Activated T-cell treated with anti-CD3 and anti-CD28 coated beads, Interleukin-2, amount 50 U/mL, for 72 hours (primary cell): ENCODE data around the gene SERPINE2. TPM values are rescaled to one million over a fixed set of nuclear protein-coding genes. Genes with fewer than 3 reads are reported as not detected.

Experiments
- ATAC-seq, 2 donors: fragments of 150-1000 bp; cut with Tn5 transposase; replicated peaks in 1 of 2; 2 replicates each; pipeline ENCODE4 v1.10.0; 2021; ENCODE audit warnings: moderate library complexity in 2 of 2, mild to moderate bottlenecking in 1 of 2
- DNase-seq, 2 donors: peaks; one replicate each; pipeline ENCODE4 v3.0.0; 2021 to 2022; ENCODE audit warnings: mixed read lengths in 1 of 2
- H3K27ac Mint-ChIP-seq: one replicate; pipeline ENCODE4 v1.8.0; 2022; ENCODE audit warnings: mild to moderate bottlenecking, moderate library complexity, mixed read lengths
- H3K27me3 Mint-ChIP-seq: one replicate; pipeline ENCODE4 v1.8.0; 2022; ENCODE audit warnings: low read depth, mixed read lengths
- H3K36me3 Mint-ChIP-seq, 2 donors: one replicate each; pipeline ENCODE4 v1.8.0; 2022; ENCODE audit warnings: mixed read lengths in 2 of 2, mild to moderate bottlenecking in 1 of 2; ENCODE audit not compliant: insufficient read depth in 2 of 2
- H3K4me1 Mint-ChIP-seq: one replicate; pipeline ENCODE4 v1.8.0; 2022; ENCODE audit warnings: low read depth, mixed read lengths
- H3K4me3 Mint-ChIP-seq, 2 donors: one replicate each; pipeline ENCODE4 v1.8.0; 2022; ENCODE audit warnings: mild to moderate bottlenecking in 2 of 2, mixed read lengths in 2 of 2, moderate library complexity in 2 of 2
- H3K9me3 Mint-ChIP-seq, 2 donors: one replicate each; pipeline ENCODE4 v1.8.0; 2022; ENCODE audit warnings: mixed read lengths in 2 of 2
- total RNA-seq, 2 donors: library from RNA; stranded (reverse); gene quantifications; one replicate each; pipeline ENCODE4 v1.2.3, GENCODE V29; 2022

SERPINE2 gene
- total RNA-seq, 2 donors from 2014 or later, result 62.9 to 81.6 TPM

DNA sequence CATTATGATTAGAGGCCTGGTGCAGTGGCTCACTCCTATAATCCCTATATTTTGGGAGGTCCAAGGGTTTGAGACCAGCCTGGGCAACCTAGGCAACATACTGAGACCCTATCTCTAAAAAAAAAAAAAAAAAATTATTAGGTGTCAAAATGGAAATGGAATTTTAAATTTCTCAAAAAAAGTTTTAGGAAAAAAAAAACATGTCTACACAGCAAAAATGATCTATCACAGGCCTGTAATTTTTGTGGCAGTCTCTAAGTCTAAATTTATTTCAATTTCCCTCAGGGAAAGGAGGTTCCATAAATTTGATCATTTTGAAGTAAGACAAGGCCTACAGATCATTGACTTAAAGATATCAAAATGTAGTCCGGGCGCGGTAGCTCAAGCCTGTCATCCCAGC lies 65.5 kb downstream of the SERPINE2 start:
- H3K4me1 Mint-ChIP-seq, result peaks cover 21% of the 10 kb centered on the region
- H3K27ac Mint-ChIP-seq, result no peak overlapping the region
- no peak for DNase-seq
- H3K36me3 Mint-ChIP-seq, result peaks cover 0 to 2% of the 10 kb centered on the region in 2 donors
- no peak overlapping the region for H3K4me3 Mint-ChIP-seq
- no peaks in the 10 kb centered on the region for H3K9me3 Mint-ChIP-seq
- no peak for ATAC-seq
- no peaks in the 10 kb centered on the region for H3K27me3 Mint-ChIP-seq

DNA sequence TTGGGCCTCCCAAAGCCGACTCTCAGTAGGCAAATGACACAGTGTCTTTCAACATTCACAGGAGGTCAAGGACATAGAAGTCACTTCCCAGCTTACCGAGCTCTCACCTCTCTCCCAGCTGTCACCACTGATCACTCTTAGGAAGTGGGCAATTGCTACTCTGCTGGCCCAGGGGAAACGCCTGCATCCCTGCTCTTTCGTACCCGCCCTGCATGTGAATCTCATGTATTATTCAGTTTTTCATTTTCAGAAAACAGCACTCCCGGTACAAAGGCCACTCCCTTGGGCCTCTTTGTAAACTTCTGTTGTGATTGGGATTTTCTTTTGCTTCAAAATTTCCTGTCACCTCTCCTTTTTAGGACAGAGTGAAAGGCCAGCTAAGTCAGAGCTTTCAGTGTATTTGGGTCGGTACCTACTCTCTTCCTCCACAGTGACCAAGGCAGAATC lies 66.4 kb downstream of the SERPINE2 start:
- H3K4me3 Mint-ChIP-seq, result no peak overlapping the region
- H3K27me3 Mint-ChIP-seq, result no peaks in the 10 kb centered on the region
- H3K27ac Mint-ChIP-seq, result no peak overlapping the region
- no peak for ATAC-seq
- peaks cover 21% of the 10 kb centered on the region for H3K4me1 Mint-ChIP-seq
- no peaks in the 10 kb centered on the region for H3K9me3 Mint-ChIP-seq
- DNase-seq, result no peak
- peaks cover 0 to 2% of the 10 kb centered on the region in 2 donors for H3K36me3 Mint-ChIP-seq

DNA sequence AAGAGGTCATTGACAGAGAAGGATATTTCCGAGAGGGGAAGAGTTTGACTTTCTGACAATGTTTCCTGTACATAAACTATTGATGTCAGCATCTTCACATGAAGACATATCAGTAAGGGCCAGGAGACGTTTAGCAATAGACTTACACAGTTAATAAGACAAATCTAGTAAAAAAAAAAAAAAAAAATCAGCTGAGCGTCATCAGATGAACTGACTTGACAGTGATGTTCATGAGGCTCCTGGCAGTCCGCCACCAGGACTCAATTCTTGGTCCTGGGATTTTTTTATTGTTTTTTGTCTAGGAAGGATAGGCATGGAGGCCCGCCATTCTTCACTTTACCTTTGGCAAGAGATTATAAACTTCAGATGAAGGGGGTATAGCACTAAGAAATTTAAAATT lies 67.4 kb downstream of the SERPINE2 start:
- Mint-ChIP-seq H3K9me3 (no peaks in the 10 kb centered on the region), H3K4me1 (peaks cover 18% of the 10 kb centered on the region), H3K27ac (no peak overlapping the region), H3K4me3 (no peak overlapping the region), H3K27me3 (no peaks in the 10 kb centered on the region), H3K36me3 (peaks cover 0 to 2% of the 10 kb centered on the region in 2 donors)
- DNase-seq (no peak), ATAC-seq (no peak)

DNA sequence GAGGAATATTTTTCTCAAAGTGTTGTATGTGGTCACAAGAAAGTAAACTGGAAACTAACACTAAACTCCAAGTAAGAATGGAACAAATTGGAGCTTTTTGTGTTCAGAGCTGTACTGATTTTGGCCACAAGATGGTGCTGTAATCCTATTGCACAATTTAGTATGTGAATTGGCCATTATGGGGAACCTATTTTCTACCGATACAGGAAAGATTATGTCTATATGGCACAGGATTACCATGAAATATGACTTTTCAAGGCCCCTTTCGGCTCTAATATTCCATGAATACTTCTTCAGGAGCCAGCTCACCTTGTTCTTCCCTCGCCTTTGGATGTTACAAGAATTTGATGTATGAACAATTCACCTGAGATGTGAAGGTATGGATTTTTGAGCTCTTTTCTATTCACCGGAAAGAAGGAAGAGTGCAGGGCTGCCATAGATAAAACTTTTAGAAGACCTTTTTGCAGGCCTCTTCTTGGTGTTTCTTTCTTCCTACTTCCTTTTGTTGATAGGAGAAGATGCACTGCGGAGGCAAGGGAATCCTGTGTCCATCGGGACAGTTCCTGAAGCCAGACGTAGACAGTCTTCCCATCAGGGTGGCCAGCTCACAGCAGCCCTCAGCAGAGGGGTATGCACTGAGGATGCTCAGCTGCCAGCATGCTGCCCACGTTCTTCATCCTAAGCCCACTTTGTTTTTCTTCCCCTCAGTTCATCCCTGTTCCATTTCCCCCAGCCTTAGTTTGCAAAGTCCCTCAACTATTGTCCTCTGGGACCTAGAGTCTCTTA lies 68.5 kb downstream of the SERPINE2 start:
- DNase-seq (peak; percentile 56 to 68), ATAC-seq (peak; percentile 64 to 69)
- no peaks in the 10 kb centered on the region for H3K27me3 Mint-ChIP-seq
- H3K9me3 Mint-ChIP-seq, result no peaks in the 10 kb centered on the region
- no peak overlapping the region for H3K4me3 Mint-ChIP-seq
- H3K27ac Mint-ChIP-seq, result no peak overlapping the region
- peaks cover 0 to 2% of the 10 kb centered on the region in 2 donors for H3K36me3 Mint-ChIP-seq
- peaks cover 21% of the 10 kb centered on the region for H3K4me1 Mint-ChIP-seq

DNA sequence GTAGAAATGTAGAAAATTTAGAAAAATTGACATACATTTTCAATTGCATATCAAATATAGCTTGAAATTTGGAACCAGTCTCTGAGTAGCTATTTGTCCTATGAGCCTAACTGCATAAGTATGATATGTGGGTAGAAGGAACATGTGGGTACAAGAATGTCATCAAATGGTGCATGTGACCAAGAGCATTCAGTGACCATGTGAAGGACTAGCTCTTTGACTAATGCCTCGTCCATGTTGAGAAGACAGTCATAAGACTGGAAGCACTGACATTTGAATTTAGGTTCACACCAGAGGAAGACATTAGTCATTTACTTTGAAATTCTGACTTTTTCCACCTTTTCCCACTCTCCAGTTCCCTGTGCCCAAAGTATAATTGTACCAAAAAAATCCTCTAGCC lies 69.2 kb downstream of the SERPINE2 start:
- Mint-ChIP-seq H3K27ac (no peak overlapping the region), H3K27me3 (no peaks in the 10 kb centered on the region), H3K4me1 (peaks cover 21% of the 10 kb centered on the region), H3K36me3 (peaks cover 0 to 4% of the 10 kb centered on the region in 2 donors), H3K4me3 (no peak overlapping the region), H3K9me3 (no peaks in the 10 kb centered on the region)
- DNase-seq (no peak), ATAC-seq (peak; percentile 36 to 66)

DNA sequence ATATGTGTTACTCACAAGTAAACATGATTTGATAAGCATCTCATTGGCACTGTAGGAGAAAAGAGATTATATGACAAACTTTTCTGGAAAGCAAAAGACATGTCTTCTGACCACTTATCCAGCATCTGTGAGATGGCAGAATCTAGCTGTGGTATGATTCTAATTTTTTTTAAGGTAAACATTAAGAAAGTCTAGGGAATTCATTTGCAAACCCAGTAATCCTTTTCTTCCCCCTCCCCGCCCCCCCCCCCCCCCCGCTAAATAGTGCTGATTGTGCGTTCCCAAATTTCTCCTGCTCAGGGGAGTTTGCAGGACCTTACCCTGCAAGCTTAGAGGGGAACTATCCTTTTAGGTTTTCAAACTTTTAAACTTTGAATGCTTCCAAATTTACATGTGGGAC lies 69.8 kb downstream of the SERPINE2 start:
- DNase-seq (no peak), ATAC-seq (no peak)
- H3K36me3 Mint-ChIP-seq, result peaks cover 0 to 6% of the 10 kb centered on the region in 2 donors
- H3K4me3 Mint-ChIP-seq, result no peak overlapping the region
- H3K4me1 Mint-ChIP-seq, result peaks cover 21% of the 10 kb centered on the region
- H3K9me3 Mint-ChIP-seq, result no peaks in the 10 kb centered on the region
- H3K27me3 Mint-ChIP-seq, result no peaks in the 10 kb centered on the region
- no peak overlapping the region for H3K27ac Mint-ChIP-seq

DNA sequence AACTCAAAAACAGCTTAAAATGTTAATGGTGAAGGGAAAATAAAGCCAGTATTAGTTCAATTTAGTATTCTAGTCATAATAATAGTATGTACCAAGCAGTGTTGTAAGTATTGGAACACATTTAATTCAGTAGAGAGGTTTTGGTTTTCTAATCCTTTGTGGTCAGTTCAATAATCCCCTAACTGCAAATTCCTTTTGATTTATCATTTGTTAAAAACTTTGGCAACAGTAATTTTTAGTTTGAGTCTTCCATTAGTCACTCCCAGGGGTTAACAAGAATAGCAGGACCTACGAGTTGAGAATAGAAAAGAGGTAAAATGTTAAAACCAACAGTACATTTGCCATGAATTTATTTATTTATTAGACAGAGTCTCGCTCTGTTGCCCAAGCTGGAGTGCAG lies 71.1 kb downstream of the SERPINE2 start:
- no peaks in the 10 kb centered on the region for H3K9me3 Mint-ChIP-seq
- peaks cover 0 to 10% of the 10 kb centered on the region in 2 donors for H3K36me3 Mint-ChIP-seq
- ATAC-seq (no peak), DNase-seq (no peak)
- no peak overlapping the region for H3K27ac Mint-ChIP-seq
- H3K4me1 Mint-ChIP-seq, result peaks cover 26% of the 10 kb centered on the region
- H3K4me3 Mint-ChIP-seq, result no peak overlapping the region
- H3K27me3 Mint-ChIP-seq, result no peaks in the 10 kb centered on the region

DNA sequence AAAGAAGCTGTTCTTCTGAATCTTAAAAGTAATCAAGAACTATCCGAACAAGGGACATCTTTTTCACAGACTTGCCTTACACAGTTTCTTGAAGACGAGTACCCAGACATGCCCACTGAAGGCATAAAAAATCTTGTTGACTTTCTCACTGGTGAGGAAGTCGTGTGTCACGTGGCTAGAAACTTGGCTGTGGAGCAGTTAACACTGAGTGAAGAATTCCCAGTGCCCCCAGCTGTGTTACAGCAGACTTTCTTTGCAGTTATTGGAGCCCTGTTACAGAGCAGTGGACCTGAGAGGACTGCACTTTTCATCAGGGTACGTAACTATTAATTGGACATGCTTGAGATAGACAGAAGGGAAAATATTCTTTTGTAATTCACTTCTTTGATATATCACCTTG lies 79.4 kb downstream of the SERPINE2 start:
- Mint-ChIP-seq H3K36me3 (peaks cover 3 to 11% of the 10 kb centered on the region in 2 donors), H3K27me3 (no peaks in the 10 kb centered on the region), H3K4me1 (peaks cover 72% of the 10 kb centered on the region), H3K9me3 (no peaks in the 10 kb centered on the region), H3K4me3 (peak overlapping the region; percentile 33 to 42), H3K27ac (peak overlapping the region; percentile 2)
- no peak for DNase-seq
- ATAC-seq, result no peak

DNA sequence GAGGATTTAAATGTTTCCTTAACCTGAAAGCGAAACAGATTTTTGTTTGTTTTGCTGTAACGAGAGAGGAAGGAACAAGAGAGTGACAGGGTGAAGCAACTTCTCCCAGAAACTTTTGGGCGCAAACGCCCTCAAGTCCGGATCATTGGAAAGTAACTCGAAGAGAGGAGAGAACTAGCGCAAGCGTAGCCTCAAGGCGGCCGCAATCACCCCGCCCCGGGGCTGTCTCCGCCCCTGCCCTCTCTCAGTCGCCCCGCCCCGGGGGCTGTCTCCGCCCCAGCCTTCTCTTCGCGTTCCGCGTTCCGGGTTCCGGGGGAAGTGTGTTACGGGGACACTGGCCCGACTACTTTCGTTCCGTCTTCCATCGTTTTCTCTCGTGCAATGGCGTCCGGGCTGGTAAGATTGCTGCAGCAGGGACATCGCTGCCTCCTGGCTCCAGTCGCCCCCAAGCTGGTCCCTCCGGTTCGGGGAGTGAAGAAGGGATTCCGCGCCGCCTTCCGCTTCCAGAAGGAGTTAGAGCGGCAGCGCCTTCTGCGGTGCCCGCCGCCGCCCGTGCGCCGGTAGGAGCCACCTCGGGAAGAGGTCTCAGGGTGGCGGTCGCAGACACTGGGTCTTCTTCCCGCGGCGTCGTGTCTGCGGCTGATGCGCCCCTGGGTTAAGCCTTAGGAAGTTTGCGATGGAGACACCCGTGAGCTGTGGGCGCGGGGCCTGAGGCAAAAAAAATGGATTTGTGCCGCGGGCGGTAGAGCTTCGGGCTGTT lies 81.8 kb downstream of the SERPINE2 start, which contains the start of gene MRPL44:
TSS of gene MRPL44 (plus strand) at position 372 of the 760 bp plus-strand sequence. CDS start at position 382, 10 bp downstream.
- DNase-seq (peak; percentile 98 to 99), ATAC-seq (peak; percentile 97 to 98)
- peaks cover 79% of the 10 kb centered on the region for H3K4me1 Mint-ChIP-seq
- no peaks in the 10 kb centered on the region for H3K9me3 Mint-ChIP-seq
- H3K27ac Mint-ChIP-seq, result peak within 1 kb of the TSS; percentile 99
- H3K36me3 Mint-ChIP-seq, result peaks cover 3 to 7% of the 10 kb centered on the region in 2 donors
- H3K4me3 Mint-ChIP-seq, result peak within 1 kb of the TSS; percentile 95 to 98
- no peaks in the 10 kb centered on the region for H3K27me3 Mint-ChIP-seq

DNA sequence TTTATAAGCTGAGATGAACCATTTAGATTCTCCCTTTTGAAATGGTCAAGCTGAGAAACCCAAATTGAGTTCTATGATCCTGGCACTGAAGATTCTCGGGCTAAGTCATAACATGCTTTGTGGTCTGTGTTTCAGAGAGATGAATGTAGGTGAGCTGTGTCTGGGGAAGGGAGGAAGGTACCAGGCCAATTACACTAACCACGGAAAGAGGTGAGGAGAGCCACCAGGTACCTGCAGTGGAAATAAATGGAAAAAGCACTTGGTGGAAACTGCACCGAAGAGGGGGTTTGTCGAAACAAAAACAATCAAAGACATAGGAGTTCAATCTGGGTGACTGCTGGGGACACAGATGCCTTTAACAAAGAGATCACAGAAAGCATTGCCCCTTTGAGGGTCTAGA lies 82.8 kb downstream of the SERPINE2 start:
- peaks cover 3 to 7% of the 10 kb centered on the region in 2 donors for H3K36me3 Mint-ChIP-seq
- peak overlapping the region; percentile 15 for H3K27ac Mint-ChIP-seq
- peak; percentile 46 to 58 for DNase-seq
- H3K4me3 Mint-ChIP-seq, result peak overlapping the region; percentile 62 to 95
- peak; percentile 60 to 70 for ATAC-seq
- peaks cover 72% of the 10 kb centered on the region for H3K4me1 Mint-ChIP-seq
- H3K27me3 Mint-ChIP-seq, result no peaks in the 10 kb centered on the region
- no peaks in the 10 kb centered on the region for H3K9me3 Mint-ChIP-seq

DNA sequence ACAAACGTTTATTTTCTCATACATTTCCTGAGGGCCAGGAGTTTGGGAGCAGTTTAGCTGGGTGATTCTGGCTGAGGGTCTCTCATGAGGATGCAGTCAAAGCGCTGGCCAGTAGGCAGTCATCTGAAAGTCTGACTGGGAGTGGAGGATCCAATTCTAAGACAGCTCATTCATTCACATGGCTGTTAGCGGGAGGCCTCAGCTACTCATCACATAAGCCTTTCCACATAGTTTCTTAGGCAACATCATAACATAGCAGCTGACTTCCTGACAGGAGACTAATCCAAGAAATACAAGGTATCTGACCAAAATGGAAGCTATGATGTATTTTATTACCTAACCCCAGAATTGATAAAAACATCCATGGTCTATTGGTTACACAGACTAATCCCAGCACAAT lies 84.7 kb downstream of the SERPINE2 start:
- DNase-seq (no peak), ATAC-seq (no peak)
- Mint-ChIP-seq H3K27me3 (no peaks in the 10 kb centered on the region), H3K27ac (no peak overlapping the region), H3K4me3 (no peak overlapping the region), H3K36me3 (peaks cover 0 to 3% of the 10 kb centered on the region in 2 donors), H3K9me3 (no peaks in the 10 kb centered on the region), H3K4me1 (peaks cover 71% of the 10 kb centered on the region)

DNA sequence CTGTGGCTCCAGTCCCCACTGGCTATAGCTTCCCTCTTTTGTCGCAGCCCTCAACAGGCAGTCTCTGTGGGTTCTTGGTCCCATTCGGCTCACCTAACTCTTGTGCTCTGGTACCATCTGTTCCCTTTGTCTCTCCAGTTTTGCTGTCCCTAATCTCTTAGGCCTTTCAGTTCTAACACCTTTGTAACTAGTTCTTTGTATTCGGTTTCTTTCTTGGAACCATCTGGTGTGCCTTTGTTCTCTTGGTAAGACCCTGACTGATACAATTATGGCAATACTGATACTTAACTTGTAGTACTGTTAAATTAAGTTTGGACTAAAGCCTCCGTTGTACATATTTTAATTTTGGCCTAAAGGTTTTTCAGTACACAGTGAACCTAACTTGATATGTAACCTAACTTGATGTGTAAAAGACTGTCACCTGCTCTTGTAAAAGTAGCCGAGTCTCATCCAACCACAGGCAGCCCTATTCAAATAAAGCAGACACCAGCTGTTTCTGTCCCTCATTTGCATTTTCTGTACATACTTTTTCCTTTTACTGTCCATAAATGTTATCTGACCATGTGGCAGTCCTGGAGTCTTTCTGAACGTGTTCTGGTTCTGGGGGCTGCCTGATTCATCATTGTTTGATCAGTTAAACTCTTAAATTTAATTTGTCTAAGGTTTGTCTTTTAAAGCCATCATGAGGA lies 86.7 kb downstream of the SERPINE2 start:
- no peaks in the 10 kb centered on the region for H3K27me3 Mint-ChIP-seq
- H3K4me3 Mint-ChIP-seq, result no peak overlapping the region
- DNase-seq, result no peak
- H3K27ac Mint-ChIP-seq, result no peak overlapping the region
- H3K9me3 Mint-ChIP-seq, result no peaks in the 10 kb centered on the region
- peaks cover 0 to 1% of the 10 kb centered on the region in 2 donors for H3K36me3 Mint-ChIP-seq
- H3K4me1 Mint-ChIP-seq, result peaks cover 71% of the 10 kb centered on the region
- no peak for ATAC-seq
